Endothelial cell of umbilical vein (primary cell): ENCODE data around the gene PSMB3. TPM values are rescaled to one million over a fixed set of nuclear protein-coding genes. Genes with fewer than 3 reads are reported as not detected.

Experiments used
- BruUV-seq: library from RNA; stranded (reverse); fragments of 400-500 nt; replicated peaks from 2 replicates; lab custom pipeline; 2021; lab: Mats Ljungman, UMichigan
- CTCF ChIA-PET: fragments of 300-600, 350-600 bp; sonication (Branson Sonifier 250); formaldehyde crosslinking; loops from one replicate; lab custom pipeline; 2021; ENCODE audit warnings: antibody characterized with exemption, inconsistent platforms; lab: Charles Lee
- POLR2A ChIA-PET: fragments of 300-600, 350-600 bp; sonication (Branson Sonifier 250); formaldehyde crosslinking; loops from one replicate; lab custom pipeline; 2021; ENCODE audit warnings: antibody characterized with exemption, inconsistent platforms; lab: Charles Lee
- DNase-seq: peaks from one replicate; pipeline ENCODE4 v3.0.0-alpha.2; 2011; ENCODE audit warnings: low read depth, low spot score
- FAIRE-seq: peaks from 2 replicates; lab custom pipeline; 2011; peaks lifted over from hg19 to GRCh38; lab: Jason Lieb, UNC
- H2AFZ ChIP-seq: 2 replicates; pipeline ENCODE4 v1.6.0; 2012; ENCODE audit warnings: low read depth, low read length, control low read depth, inconsistent platforms
- H3K27ac ChIP-seq: 2 replicates; pipeline ENCODE4 v1.5.1; 2011; ENCODE audit warnings: low read depth, mild to moderate bottlenecking, control low read depth, low read length, moderate library complexity; ENCODE audit not compliant: insufficient read depth
- H3K27me3 ChIP-seq, 2 experiments: 2 replicates each; pipeline versions ENCODE4 v1.6.0 to v1.6.1; 2011; ENCODE audit warnings: low read length in 2 of 2, mixed read lengths in 1 of 2; ENCODE audit not compliant: control insufficient read depth in 2 of 2, insufficient read depth in 2 of 2
- H3K36me3 ChIP-seq, 2 experiments: 2 replicates in 1 of 2; 3 replicates in 1 of 2; pipeline ENCODE4 v1.5.1; 2011; ENCODE audit warnings: low read length in 2 of 2, mild to moderate bottlenecking in 1 of 2, moderate library complexity in 1 of 2; ENCODE audit not compliant: control insufficient read depth in 2 of 2, insufficient read depth in 2 of 2; ENCODE audit errors: extremely low read depth in 1 of 2
- H3K4me1 ChIP-seq: 3 replicates; pipeline ENCODE4 v1.5.1; 2011; ENCODE audit warnings: mild to moderate bottlenecking, low read length; ENCODE audit not compliant: control insufficient read depth, insufficient read depth; ENCODE audit errors: extremely low read depth
- H3K4me2 ChIP-seq: 2 replicates; pipeline ENCODE4 v1.6.1; 2011; ENCODE audit warnings: low read length, control low read depth, mixed read lengths; ENCODE audit not compliant: insufficient read depth
- H3K4me3 ChIP-seq, 3 experiments: fragments of 200-600 bp in 1 of 3; sonication (generic), shearing (Covaris generic) in 1 of 3; replicated peaks in 1 of 3; 2 replicates each; pipeline ENCODE4 v1.5.1; 2011 to 2016; ENCODE audit warnings: control low read depth in 3 of 3, low read length in 3 of 3, mild to moderate bottlenecking in 2 of 3, inconsistent platforms in 1 of 3, low read depth in 1 of 3, moderate library complexity in 1 of 3; ENCODE audit not compliant: insufficient read depth in 1 of 3
- H3K79me2 ChIP-seq: 2 replicates; pipeline ENCODE4 v1.6.0; 2012; ENCODE audit warnings: low read length, inconsistent platforms; ENCODE audit not compliant: control insufficient read depth, insufficient read depth
- H3K9ac ChIP-seq: replicated peaks from 2 replicates; pipeline ENCODE3; 2011; ENCODE audit warnings: low read length, control low read depth; ENCODE audit not compliant: insufficient read depth; ENCODE audit errors: extremely low read depth
- H3K9me1 ChIP-seq: replicated peaks from 3 replicates; pipeline ENCODE4 v1.6.0; 2011; ENCODE audit warnings: mild to moderate bottlenecking, low read length; ENCODE audit not compliant: control insufficient read depth, insufficient read depth; ENCODE audit errors: extremely low read depth
- H3K9me3 ChIP-seq: replicated peaks from 2 replicates; pipeline ENCODE4 v1.5.1; 2012; ENCODE audit warnings: low read length, inconsistent platforms; ENCODE audit not compliant: control insufficient read depth, insufficient read depth
- H4K20me1 ChIP-seq: replicated peaks from 2 replicates; pipeline ENCODE3; 2011; ENCODE audit warnings: mild to moderate bottlenecking, low read length; ENCODE audit not compliant: control insufficient read depth, insufficient read depth; ENCODE audit errors: extremely low read depth
- FOS ChIP-seq: IDR thresholded peaks from 2 replicates; pipeline ENCODE4 v1.6.1; 2011; ENCODE audit warnings: mild to moderate bottlenecking, low read length, moderate library complexity, borderline replicate concordance; ENCODE audit not compliant: insufficient read depth
- POLR2AphosphoS5 ChIP-seq: IDR thresholded peaks from 2 replicates; pipeline ENCODE4 v1.6.1; 2012; ENCODE audit warnings: low read depth, mild to moderate bottlenecking, control low read depth, low read length, moderate library complexity; ENCODE audit not compliant: insufficient read depth
- dilution Hi-C: fragments of 300-500 bp; cut with MboI; formaldehyde crosslinking; loops from one replicate; pipeline ENCODE4 v1.15.0; 2019; ENCODE audit warnings: low sequenced_read_pairs; ENCODE audit not compliant: extremely low pct_ligation_motif_present
- intact Hi-C: fragments of 100-400 bp; cut with micrococcal nuclease; formaldehyde crosslinking; loops from one replicate; pipeline ENCODE4 v1.10.0; 2022
- polyA plus RNA-seq, 4 experiments: library from polyadenylated mRNA; depleted of rRNA in 3 of 4; stranded (reverse) in 3 of 4; unstranded in 1 of 4; fragments of >200 nt; gene quantifications; 2 replicates each; pipeline versions ENCODE4 v1.2.1 to v1.2.3, GENCODE V29; 2011 to 2012; ENCODE audit warnings: missing spikeins in 1 of 4
- total RNA-seq: library from RNA; stranded (reverse); gene quantifications from 2 replicates; pipeline ENCODE4 v1.2.3, GENCODE V29; 2021
- TF ChIP-seq, protein P1 (sequence below), 2 donors: IDR thresholded peaks; 1 replicate in 1 of 2; 2 replicates in 1 of 2; pipeline ENCODE4 v1.5.1; 2011; ENCODE audit warnings: low read length in 2 of 2, mild to moderate bottlenecking in 2 of 2, moderate library complexity in 2 of 2, control low read depth in 1 of 2, inconsistent platforms in 1 of 2, low read depth in 1 of 2; ENCODE audit not compliant: insufficient read depth in 1 of 2; ENCODE audit errors: extremely low read depth in 1 of 2
- TF ChIP-seq, protein P2 (sequence below): IDR thresholded peaks from 2 replicates; pipeline ENCODE4 v1.6.1; 2011; ENCODE audit not compliant: insufficient read depth, insufficient read length

PSMB3 gene
- total and polyA plus RNA-seq, 2 donors (not counting 3 experiments of a cell fraction or from before 2014, with no cell fraction given) = 213 to 685 TPM

DNA sequence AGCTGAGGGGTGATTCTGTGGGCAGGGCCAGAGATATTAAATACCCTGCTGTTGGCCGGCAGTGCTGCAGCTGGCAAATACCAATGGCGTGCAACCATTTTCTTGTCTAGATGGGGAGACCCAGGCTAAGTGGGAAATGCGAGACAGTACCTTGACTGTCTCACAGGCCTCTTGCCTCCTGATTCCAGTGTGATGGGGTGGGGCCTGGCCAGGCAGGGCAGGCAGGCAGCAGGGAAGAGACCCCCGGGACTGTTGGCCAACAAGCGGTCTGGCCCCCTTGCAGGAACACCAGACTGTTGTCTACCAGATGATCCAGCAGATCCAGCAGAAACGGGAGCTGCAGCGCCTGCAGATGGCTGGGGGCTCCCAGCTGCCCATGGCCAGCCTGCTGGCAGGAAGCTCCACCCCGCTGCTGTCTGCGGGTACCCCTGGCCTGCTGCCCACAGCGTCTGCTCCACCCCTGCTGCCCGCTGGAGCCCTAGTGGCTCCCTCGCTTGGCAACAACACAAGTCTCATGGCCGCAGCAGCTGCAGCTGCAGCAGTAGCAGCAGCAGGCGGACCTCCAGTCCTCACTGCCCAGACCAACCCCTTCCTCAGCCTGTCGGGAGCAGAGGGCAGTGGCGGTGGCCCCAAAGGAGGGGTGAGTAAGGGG lies 28.1 kb upstream of the PSMB3 start:
- Histone ChIP-seq H3K27ac (no peak overlapping the region), H2AFZ (no peak overlapping the region), H3K9ac (no peak overlapping the region), H3K9me3 (no peaks in the 10 kb centered on the region), H3K9me1 (no peaks in the 10 kb centered on the region), H4K20me1 (no peaks in the 10 kb centered on the region), H3K4me1 (peaks cover 7% of the 10 kb centered on the region), H3K4me2 (no peak overlapping the region), H3K36me3 (peaks cover 5 to 15% of the 10 kb centered on the region in 2 experiments), H3K79me2 (no peaks in the 10 kb centered on the region), H3K4me3 (no peak overlapping the region), H3K27me3 (no peaks in the 10 kb centered on the region)
- BruUV-seq = no TSS peak
- intact Hi-C loops = no loop called here
- TF ChIP-seq FOS (no peak), POLR2AphosphoS5 (no peak)
- TF ChIP-seq, protein P1, sequence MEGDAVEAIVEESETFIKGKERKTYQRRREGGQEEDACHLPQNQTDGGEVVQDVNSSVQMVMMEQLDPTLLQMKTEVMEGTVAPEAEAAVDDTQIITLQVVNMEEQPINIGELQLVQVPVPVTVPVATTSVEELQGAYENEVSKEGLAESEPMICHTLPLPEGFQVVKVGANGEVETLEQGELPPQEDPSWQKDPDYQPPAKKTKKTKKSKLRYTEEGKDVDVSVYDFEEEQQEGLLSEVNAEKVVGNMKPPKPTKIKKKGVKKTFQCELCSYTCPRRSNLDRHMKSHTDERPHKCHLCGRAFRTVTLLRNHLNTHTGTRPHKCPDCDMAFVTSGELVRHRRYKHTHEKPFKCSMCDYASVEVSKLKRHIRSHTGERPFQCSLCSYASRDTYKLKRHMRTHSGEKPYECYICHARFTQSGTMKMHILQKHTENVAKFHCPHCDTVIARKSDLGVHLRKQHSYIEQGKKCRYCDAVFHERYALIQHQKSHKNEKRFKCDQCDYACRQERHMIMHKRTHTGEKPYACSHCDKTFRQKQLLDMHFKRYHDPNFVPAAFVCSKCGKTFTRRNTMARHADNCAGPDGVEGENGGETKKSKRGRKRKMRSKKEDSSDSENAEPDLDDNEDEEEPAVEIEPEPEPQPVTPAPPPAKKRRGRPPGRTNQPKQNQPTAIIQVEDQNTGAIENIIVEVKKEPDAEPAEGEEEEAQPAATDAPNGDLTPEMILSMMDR (IDR thresholded peaks at IDR 0.05; ENCODE audit: extremely low read depth in 1 of 2, insufficient read depth in 1 of 2, low read depth in 1 of 2, low read length in 2 of 2) = no peak
- TF ChIP-seq, protein P2, sequence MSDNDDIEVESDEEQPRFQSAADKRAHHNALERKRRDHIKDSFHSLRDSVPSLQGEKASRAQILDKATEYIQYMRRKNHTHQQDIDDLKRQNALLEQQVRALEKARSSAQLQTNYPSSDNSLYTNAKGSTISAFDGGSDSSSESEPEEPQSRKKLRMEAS = no peak
- dilution Hi-C loops = no loop called here
- DNase-seq (peak; percentile 50), FAIRE-seq (no peak)
- ChIA-PET POLR2A (interaction anchor here (0.7 kb wide), 1 partner anchor 29 kb away, joined by 3 read pairs; no protein-coding TSS in a partner anchor), CTCF (interaction anchor here (1.0 to 2.5 kb wide), 4 partner anchors 11 to 57 kb away, joined by 3 to 17 read pairs (median 5); no protein-coding TSS in a partner anchor)
